ENCODE measurements around the gene TENM4. TPM values are rescaled to one million over a fixed set of nuclear protein-coding genes. Genes with fewer than 3 reads are reported as not detected.

The TENM4 gene
- total RNA-seq, 4 donors from 2014 or later: 2.3 to 18.9 (median 4.5) TPM

DNA sequence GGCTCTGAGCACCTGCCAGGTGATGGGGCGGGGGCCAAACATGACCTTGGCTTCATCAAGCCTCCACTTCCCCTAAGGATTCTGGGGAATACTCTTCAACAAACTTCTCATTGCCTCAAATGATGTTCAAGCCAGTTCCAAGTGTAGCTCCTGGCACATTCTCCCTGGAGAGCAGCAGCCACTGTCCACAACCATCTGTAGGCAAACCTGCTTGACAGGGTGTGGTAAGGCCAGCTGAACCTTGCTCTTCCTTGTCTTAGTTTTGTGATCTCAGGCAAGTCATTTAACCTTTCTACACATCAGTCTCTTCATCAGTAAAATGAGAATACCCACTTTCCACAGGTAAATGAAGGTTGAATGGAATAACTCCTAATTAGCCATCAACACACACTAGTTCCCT lies 323.3 kb downstream of the TENM4 start:
- no peak for ATAC-seq (ENCODE audit: low FRiP score)
- TF ChIP-seq, protein P1, sequence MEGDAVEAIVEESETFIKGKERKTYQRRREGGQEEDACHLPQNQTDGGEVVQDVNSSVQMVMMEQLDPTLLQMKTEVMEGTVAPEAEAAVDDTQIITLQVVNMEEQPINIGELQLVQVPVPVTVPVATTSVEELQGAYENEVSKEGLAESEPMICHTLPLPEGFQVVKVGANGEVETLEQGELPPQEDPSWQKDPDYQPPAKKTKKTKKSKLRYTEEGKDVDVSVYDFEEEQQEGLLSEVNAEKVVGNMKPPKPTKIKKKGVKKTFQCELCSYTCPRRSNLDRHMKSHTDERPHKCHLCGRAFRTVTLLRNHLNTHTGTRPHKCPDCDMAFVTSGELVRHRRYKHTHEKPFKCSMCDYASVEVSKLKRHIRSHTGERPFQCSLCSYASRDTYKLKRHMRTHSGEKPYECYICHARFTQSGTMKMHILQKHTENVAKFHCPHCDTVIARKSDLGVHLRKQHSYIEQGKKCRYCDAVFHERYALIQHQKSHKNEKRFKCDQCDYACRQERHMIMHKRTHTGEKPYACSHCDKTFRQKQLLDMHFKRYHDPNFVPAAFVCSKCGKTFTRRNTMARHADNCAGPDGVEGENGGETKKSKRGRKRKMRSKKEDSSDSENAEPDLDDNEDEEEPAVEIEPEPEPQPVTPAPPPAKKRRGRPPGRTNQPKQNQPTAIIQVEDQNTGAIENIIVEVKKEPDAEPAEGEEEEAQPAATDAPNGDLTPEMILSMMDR (IDR thresholded peaks at IDR 0.05): no peak
- DNase-seq (ENCODE audit: low spot score): no peak

DNA sequence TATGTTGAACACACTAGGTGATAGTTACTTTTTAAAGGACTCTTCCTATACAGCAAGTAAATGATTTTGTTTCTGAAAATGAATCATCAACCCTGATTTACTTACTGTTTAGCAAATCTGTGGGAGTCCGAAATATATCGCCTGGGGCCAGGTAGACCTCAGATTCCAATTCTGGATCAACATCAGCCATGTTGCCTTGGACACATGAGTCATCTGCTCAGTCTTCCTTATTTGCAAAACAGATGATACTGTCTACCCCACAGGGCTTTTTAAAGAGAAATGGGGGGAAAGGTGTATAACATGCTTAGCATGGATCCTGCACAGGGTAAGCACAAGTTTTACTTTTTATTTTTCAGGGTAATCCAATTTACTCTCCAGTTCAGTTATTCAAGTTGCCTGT lies 324.2 kb downstream of the TENM4 start:
- DNase-seq (ENCODE audit: low spot score) (no peak), ATAC-seq (ENCODE audit: low FRiP score) (no peak)
- TF ChIP-seq, protein P1 (IDR thresholded peaks at IDR 0.05): no peak

DNA sequence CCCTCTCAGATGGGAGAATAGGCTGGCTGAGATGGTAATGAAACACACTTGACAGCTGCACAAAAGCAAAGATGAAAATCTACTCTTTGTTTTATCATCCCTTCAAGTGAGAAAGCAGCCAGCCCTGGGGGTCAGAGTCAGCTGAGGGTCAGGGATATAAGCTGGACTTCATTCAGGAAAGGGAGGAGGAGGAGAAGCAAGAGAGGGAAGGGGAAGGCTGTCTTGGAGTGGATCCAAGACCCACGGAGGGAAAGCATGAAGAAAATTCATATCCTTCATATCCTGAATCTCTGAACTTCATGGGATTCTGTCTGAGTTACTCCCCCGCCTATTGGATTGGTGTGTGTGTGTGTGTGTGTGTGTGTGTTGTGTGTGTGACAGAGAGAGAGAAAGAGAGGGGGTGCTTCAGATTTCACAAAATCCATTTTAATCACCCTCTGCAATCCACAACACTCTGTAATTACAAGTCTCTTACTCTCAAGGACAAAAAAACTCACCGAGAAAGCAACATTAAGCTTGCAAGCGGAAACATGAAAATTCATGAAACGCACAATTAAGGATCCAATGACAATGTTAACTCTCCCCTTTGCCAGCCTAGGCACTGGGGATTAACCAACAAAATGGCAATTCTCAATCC lies 327.7 kb downstream of the TENM4 start:
- no peak for ATAC-seq (ENCODE audit: low FRiP score)
- DNase-seq (ENCODE audit: low spot score): no peak
- TF ChIP-seq, protein P1 (IDR thresholded peaks at IDR 0.05): no peak

DNA sequence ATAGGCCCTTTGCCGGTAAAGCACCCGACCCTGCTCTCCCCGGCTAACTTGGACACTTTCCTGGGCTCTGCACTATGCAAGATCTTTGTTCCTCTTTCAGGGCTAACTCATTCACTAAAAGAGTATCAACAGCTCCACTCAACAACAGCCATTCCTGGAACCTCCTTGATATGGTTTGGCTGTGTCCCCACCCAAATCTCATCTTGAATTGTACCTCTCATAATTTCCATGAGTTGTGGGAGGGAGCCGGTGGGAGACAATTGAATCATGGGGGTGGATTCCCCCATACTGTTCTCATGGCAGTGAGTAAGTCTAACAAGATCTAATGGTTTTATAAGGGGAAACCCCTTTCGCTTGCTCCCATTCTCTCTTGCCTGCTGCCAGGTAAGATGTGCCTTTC lies 330.0 kb downstream of the TENM4 start:
- ATAC-seq (ENCODE audit: low FRiP score) (no peak), DNase-seq (ENCODE audit: low spot score) (no peak)
- TF ChIP-seq, protein P1 (IDR thresholded peaks at IDR 0.05): no peak

DNA sequence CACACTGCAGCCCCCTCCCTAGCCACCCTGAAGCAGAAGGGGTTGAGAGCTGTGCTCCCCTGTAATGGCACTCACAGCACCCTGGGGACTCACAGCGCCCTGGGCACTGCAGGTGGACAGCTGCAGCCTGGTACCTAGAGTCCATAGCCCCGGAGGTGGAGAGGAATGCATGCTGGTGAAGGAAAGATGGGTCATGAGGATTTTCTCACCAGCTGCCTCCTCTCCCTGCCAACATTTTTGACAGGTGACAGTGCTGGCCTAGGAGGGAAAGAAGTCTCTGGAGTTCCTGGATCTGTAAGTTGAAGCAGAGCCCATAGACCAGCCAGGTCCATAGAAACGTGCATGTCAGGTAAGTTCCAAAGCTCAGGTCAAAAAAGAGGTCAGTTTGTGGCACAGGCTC lies 330.5 kb downstream of the TENM4 start:
- TF ChIP-seq, protein P1 (IDR thresholded peaks at IDR 0.05): no peak
- DNase-seq (ENCODE audit: low spot score): no peak
- ATAC-seq (ENCODE audit: low FRiP score): no peak

DNA sequence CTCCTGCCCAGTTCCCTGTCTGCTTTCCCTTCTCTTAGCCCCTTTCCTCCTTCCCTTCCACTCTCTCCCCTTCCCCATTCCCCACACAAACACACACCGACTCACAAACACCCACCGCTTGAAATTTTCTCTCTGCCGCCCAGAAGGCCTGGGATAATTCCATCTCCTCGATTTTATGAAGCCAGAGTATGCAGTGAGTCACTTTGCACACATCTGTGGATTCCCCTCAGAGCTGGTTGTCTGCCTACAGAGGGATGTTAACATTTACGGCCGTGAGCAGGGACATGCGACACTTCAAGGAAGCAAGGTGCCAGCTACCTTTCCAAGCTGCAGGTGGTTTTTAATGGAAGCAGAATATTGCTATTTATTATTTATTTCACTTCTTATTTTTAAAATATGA lies 332.0 kb downstream of the TENM4 start:
- TF ChIP-seq, protein P1 (IDR thresholded peaks at IDR 0.05): no peak
- DNase-seq (ENCODE audit: low spot score) (no peak), ATAC-seq (ENCODE audit: low FRiP score) (no peak)

DNA sequence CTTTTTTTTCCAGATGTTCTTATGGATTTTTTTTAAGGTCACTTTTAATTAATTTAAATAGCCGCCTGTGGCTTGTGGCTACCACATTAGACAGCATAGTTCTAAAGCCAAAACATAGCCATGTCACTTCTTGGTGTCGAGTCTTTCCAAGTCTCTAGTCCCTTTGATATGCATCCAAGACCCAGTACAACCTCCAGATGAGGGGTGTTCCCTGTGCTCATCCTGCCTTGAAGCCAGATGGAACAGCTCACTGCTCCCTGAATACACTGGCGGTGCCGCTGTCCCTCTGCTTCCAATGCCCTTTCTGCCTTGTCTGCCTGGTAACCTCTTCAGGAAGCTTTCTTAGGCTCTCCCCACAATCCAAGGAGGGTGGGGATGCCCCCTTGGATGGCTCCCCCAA lies 338.0 kb downstream of the TENM4 start:
- TF ChIP-seq, protein P1 (IDR thresholded peaks at IDR 0.05): no peak
- no peak for DNase-seq (ENCODE audit: low spot score)

More for the DNA sequence above, 338.0 kb downstream of the TENM4 start:
- no peak for ATAC-seq (ENCODE audit: low FRiP score)

All from omental fat pad (tissue), 4 donors.